NCI-H1417 treated with DMSO at 0.1 percent for 48 hours (cell line): ENCODE data around the gene PAM.

Source experiments
- DNase-seq: peaks from one replicate; lab custom pipeline; 2025; lab: John Stamatoyannopoulos, UW

The PAM gene

GRCh38 chr5:102781359-102781758 lies 26.3 kb downstream of the PAM start:
- DNase-seq, result no peak

GRCh38 chr5:102781786-102782185 lies 26.7 kb downstream of the PAM start:
- DNase-seq, result no peak

DNA sequence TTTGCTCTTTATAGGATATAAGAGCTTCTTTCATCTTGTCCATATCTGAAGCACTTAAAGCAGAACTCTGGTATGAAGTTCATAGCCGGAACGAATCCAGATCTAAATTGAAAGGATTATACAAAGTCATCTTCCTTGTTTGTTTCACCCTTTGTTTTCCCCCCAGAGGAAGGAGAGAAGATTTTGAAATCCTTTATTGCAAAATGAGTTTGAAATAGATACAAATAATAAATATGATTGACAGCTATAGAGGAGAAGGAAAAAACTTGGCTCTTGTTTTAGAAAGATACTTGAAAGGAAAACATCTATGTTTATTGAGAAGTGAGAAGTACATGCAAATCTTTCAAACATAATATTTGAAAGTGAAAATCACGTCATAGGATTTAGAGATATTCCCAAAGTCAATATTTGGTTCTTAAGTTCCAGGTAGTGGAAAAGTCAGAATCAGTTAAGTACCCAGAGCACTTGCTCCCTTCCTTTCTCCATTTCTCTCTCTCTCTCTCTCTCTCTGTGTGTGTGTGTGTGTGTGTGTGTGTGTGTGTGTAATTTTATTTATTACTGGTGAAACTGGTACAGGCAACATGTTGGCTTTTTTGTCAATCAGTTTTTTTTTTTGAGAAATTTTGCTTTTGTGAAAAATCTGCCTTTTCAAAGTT lies 27.2 kb downstream of the PAM start:
- DNase-seq, result no peak

- DNase-seq, result no peak
Observed at GRCh38 chr5:102787134-102787533, 32.0 kb downstream of the PAM start.

DNA sequence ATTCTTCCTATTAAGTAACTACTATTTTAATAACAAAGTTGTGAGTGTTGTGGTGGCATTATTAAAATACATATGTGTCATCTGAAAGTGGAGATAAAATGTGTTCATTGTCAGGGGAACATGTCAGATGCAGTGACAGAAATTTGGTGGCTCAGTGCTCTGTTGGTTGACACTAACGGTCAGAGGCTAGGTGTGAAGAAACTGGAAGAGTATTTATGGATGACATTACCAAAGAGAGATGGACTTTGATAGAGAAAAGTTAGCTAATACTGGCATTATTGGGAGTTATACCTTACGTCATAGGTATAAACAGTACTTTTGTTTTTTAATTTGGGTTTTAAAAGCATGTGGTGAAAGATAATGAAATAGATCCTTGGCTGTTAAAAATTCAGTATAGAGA lies 33.7 kb downstream of the PAM start:
- no peak for DNase-seq

DNA sequence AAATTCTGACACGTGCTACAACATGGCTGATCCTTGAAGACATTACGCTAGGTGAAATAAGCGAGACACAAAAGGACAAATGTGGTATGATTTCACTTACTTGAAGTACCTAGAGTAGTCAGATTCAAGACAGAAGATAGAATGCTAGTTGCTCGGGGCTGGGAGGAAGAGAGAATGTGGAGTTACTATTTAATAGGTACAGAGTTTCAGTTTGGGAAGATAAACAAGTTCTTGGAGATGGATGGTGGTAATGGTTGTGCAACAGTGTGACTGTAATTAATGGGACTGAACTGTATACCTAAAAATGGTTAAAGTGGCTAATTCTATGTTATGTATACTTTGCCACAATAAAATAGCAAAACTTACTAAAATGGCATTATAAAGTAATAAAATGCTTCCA lies 34.4 kb downstream of the PAM start:
- no peak for DNase-seq

DNA sequence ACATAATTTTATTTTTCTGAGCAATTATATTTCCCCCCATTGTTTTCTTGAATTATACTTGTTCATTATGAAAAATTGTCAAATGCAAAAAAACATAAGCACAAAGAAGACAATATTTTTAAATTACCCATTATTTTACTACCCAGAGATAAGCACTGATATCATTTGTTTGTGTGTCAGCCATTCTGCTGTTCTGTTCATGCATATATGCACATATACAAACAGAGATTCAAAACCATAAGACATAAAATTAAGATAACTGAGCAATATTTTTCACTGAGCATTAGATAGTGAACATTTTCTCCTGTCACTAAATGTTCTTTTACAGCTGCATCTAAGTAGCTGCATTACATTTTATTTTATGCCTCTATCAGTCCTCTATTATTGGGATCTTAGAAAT lies 35.6 kb downstream of the PAM start:
- no peak for DNase-seq

GRCh38 chr5:102792705-102793104 lies 37.6 kb downstream of the PAM start:
- no peak for DNase-seq

GRCh38 chr5:102794047-102794446 lies 38.9 kb downstream of the PAM start:
- DNase-seq, result no peak

DNA sequence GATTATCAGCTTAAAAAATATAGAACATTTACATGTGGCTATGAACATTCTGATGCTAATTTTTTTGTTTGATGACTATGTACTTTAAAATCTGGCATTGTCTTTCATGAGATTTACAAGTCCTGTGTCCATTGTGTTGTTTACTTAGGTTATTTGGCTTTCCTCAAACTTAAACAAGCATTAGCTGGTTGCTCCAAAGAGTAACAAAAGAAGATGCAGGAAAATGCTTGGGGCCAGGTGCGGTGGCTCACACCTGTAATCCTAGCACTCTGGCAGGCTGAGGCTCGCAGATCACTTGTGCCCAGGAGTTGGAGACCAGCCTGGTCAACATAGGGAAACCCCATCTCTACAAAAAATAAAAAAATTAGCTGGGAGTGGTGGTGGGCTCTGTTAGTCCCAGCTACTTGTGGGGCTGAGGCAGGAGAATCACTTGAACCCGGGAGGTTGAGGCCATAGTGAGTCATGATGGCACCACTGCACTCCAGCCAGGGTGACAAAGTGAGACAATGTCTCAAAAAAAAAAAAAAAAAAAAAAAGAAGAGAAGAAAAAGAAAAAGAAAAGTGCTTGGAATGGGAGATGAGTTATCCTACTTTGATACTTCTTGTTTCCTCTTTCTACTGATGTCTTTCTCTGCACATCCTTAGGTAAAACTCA lies 39.7 kb downstream of the PAM start:
- DNase-seq, result no peak

DNA sequence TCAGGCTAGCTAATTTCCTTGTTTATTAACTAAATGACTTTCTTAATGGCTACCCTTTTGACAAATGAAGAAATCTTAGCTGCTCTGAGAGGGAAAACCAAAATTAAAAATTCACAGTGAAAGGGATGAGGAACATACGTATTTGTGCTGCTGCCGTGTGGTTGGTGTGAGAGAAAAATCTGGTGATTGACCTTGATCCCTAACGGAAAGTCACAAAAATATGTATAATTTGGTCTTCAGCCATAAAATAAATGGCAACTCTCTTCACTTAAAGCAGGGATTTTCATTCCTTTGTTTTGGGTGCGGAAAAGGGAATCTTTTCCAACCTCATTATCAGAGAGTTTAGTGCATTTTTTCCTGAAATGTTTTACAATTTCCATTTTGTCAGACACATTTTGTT lies 40.4 kb downstream of the PAM start:
- DNase-seq, result no peak

DNA sequence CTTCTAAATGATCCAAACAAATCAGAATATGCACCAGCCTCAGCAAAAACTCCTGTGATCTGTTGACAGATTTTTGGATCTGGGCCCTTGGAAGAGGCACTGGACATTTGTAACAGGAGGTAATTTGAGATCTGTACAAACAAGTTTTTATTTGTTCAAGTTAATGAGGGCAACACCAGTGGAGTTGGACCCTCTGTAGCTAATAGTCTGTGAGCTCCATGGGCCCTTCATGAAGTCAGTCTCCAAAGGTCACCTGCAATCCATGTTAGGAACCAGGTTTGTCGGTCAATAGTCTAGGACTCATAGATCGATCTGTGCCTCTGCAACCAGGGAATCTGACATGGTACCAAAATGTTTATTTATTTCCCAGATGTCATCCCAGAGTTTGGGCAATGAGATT lies 40.9 kb downstream of the PAM start:
- peak; percentile 33 for DNase-seq

DNA sequence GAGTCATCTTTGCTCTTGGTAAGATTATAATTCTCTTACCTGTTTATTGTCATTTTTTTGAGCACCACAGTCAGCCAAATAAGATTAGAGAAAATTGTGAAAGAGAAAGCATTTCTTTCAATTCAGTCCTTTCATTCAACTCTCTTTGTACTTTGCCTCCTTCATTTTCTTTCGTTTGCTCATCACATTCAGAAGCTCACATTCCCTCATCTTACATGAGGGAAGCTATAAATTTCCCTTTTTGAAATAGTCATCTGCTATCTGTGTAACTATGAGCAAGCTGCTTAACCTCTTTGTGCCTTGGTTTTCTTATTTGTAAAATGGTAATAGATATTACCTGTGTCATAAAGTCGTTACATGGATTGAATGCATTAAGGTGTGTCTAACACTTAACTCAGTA lies 41.4 kb downstream of the PAM start:
- peak; percentile 19 for DNase-seq

GRCh38 chr5:102797322-102797884 lies 42.3 kb downstream of the PAM start:
- no peak for DNase-seq

DNA sequence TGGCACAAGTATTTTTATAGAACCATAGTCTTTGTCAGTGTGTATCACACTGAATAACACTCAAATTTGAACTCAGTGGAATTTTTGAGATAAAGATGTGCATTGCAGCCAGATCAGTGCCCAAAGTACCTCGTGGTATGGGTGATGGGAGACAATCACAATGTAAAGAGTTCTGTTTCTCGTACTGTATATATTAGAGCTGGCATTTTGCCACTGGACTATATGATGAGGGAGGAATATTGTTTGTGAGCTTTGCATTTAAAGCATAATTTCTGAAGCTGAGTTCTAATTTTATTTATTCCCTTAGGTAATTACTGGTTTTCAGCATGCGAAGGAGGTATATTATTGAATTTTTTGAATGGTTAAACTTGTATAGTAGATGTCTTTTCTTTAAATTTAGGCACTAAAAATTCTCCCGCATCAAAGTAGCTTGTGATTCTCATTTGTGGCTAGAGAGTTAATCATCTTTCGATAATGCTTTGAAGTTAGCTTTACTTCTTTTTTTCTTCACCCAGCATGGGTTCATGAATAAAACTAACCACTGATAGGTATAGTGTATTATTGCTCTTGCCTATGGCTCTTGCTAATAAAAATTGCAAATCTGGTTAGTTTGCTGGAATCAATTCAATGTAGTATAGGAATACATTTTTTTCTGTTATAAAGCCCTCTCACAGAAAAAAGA lies 43.1 kb downstream of the PAM start:
- DNase-seq, result no peak

- no peak for DNase-seq
Observed at GRCh38 chr5:102799017-102799416, 43.9 kb downstream of the PAM start.

GRCh38 chr5:102800427-102800826 lies 45.3 kb downstream of the PAM start:
- DNase-seq, result no peak

DNA sequence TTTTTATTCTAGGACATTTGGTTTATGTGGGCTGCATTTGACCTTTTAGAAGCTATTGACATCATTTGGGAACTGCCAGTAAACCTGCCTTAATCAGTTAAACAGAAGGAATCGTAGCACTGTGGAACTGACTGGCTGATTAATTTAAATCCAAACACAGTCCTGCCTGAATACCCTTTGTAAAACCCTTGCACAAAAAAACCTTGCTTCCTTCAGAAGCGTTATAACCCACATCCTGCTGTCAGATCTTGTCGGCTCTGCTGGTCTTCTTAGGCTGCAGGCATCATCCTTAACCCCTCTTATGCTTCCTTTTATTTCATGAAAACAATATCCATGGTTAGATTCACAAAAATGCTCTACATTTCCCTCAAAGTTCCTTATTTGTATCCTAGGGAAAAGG lies 46.3 kb downstream of the PAM start:
- no peak for DNase-seq

DNA sequence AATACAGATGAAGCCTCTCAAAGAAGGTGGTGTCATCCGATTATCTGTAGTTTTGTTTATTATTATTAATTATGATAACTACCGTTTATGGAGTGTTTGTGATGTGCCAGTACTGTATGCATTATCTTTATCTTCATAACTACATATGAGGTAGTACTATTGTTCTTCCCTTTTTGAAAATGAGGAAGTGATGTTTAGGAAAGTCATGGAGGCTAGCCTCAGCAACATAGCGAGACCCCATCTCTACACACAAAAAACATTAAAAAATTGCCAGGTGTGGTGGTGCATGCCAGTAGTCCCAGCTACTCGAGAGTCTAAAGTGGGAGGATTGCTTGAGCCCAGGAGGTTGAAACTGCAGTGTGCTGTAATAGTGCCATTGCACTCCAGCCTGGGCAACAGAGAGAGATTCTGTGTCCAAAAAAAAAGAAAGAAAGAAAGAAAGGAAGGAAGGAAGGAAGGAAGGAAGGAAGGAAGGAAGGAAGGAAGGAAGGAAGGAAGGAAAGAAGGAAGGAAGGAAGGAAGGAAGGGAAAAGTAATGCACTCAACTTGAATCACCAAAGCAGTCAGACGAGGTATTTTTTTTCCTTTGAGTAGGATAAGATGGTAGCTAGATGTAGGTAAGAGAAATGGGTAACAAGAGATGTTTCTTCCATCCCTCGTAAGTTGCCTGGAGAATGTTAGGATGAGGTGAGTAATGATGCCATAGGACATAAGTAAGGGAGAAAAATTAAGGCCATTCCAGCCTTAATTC lies 47.8 kb downstream of the PAM start:
- DNase-seq, result no peak

- DNase-seq, result peak; percentile 25
Observed at GRCh38 chr5:102807878-102808502, 52.9 kb downstream of the PAM start.

DNA sequence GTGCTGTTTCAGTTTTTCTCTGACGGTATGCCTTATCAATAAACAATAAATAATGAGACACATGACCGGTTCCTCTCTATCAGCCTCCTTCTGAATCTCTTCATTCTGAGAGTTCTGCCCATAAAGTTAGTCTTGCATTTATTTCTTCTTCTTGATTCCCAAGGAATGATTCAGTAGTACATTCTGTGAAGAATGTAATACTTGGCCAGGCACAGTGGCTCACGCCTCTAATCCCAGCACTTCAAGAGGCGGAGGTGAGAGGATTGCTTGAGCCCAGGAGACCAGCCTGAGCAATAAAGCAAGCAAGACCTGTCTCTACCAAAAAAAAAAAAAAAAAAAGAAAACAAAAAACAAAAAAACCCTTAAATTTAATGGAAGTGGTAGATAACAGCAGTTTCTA lies 53.9 kb downstream of the PAM start:
- DNase-seq, result no peak

DNA sequence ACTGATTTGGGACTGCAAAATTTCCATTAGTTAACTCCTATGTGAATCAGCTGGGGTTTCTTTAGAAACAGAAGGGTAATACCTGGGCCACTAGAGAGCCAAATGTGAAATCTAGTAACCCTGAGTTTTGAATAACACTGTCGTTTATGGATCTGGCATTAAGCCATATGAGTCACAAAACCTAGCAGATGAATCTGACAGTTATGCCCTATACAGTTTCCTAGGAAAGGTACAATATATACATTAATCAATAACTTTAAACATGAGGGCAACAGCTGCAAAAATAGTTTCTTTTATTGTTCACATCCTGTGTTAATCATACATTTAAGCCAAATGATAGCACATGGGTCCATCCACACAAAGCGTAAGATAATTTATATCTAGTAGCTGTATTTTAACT lies 56.9 kb downstream of the PAM start:
- peak; percentile 47 for DNase-seq
